Measurements from ENCODE around the gene SS18.

Gene SS18

GRCh38 chr18:26071725-26072124, 18.7 kb downstream of the SS18 start:
- peaks cover 0 to 18% (median 5%) of the 10 kb centered on the region in 3 donors for H3K9me3 ChIP-seq
- no peak for DNase-seq
- TF ChIP-seq CTCF (IDR thresholded peaks at IDR 0.05) = no peak
- no peak overlapping the region for H3K4me3 ChIP-seq
- peaks cover 0 to 4% (median 0%) of the 10 kb centered on the region in 4 donors for H3K4me1 ChIP-seq
- H3K27me3 ChIP-seq = no peaks in the 10 kb centered on the region
- intact Hi-C loops (cut with DNase I; ENCODE audit: low total_unique reads) = no loop called here
- H3K36me3 ChIP-seq = peaks cover 45 to 51% (median 49%) of the 10 kb centered on the region in 3 donors
- H3K27ac ChIP-seq = no peak overlapping the region

GRCh38 chr18:26071020-26071419, 19.4 kb downstream of the SS18 start:
- H3K9me3 ChIP-seq = peaks cover 0 to 18% (median 5%) of the 10 kb centered on the region in 3 donors
- no peak overlapping the region for H3K27ac ChIP-seq
- intact Hi-C loops (cut with DNase I; ENCODE audit: low total_unique reads) = no loop called here
- H3K27me3 ChIP-seq = no peaks in the 10 kb centered on the region
- no peak for DNase-seq
- H3K4me1 ChIP-seq = peaks cover 0 to 4% (median 0%) of the 10 kb centered on the region in 4 donors
- H3K36me3 ChIP-seq = peaks cover 45 to 49% (median 49%) of the 10 kb centered on the region in 3 donors
- no peak for TF ChIP-seq CTCF (IDR thresholded peaks at IDR 0.05)
- no peak overlapping the region for H3K4me3 ChIP-seq

GRCh38 chr18:26059357-26059756, 31.1 kb downstream of the SS18 start:
- Histone ChIP-seq H3K27me3 (no peaks in the 10 kb centered on the region), H3K4me3 (no peak overlapping the region), H3K36me3 (peaks cover 36 to 42% (median 40%) of the 10 kb centered on the region in 3 donors), H3K4me1 (no peaks in the 10 kb centered on the region), H3K9me3 (no peaks in the 10 kb centered on the region), H3K27ac (no peak overlapping the region)
- no peak for DNase-seq
- intact Hi-C loops (cut with DNase I; ENCODE audit: low total_unique reads) = no loop called here
- no peak for TF ChIP-seq CTCF (IDR thresholded peaks at IDR 0.05)

- intact Hi-C loops (cut with DNase I; ENCODE audit: low total_unique reads) = no loop called here
- H3K4me3 ChIP-seq = no peak overlapping the region
- TF ChIP-seq CTCF (IDR thresholded peaks at IDR 0.05) = no peak
- no peaks in the 10 kb centered on the region for H3K4me1 ChIP-seq
- H3K36me3 ChIP-seq = peaks cover 48 to 51% (median 49%) of the 10 kb centered on the region in 3 donors
- no peaks in the 10 kb centered on the region for H3K27me3 ChIP-seq
- no peak for DNase-seq
- no peak overlapping the region for H3K27ac ChIP-seq
- H3K9me3 ChIP-seq = no peaks in the 10 kb centered on the region
These were observed 33.1 kb downstream of the SS18 start for GRCh38 chr18:26057344-26057773.

GRCh38 chr18:26056291-26056690, 34.1 kb downstream of the SS18 start:
- no peak overlapping the region for H3K4me3 ChIP-seq
- DNase-seq = no peak
- peaks cover 49 to 58% (median 56%) of the 10 kb centered on the region in 3 donors for H3K36me3 ChIP-seq
- no peaks in the 10 kb centered on the region for H3K27me3 ChIP-seq
- no peak overlapping the region for H3K27ac ChIP-seq
- no peaks in the 10 kb centered on the region for H3K4me1 ChIP-seq
- no peak for TF ChIP-seq CTCF (IDR thresholded peaks at IDR 0.05)
- intact Hi-C loops (cut with DNase I; ENCODE audit: low total_unique reads) = no loop called here
- no peaks in the 10 kb centered on the region for H3K9me3 ChIP-seq

- Histone ChIP-seq H3K27me3 (no peaks in the 10 kb centered on the region), H3K9me3 (no peaks in the 10 kb centered on the region), H3K36me3 (peaks cover 47 to 68% (median 63%) of the 10 kb centered on the region in 3 donors), H3K4me3 (no peak overlapping the region), H3K27ac (no peak overlapping the region), H3K4me1 (no peaks in the 10 kb centered on the region)
- intact Hi-C loops (cut with DNase I; ENCODE audit: low total_unique reads) = no loop called here
- no peak for TF ChIP-seq CTCF (IDR thresholded peaks at IDR 0.05)
- DNase-seq = no peak
These were observed 37.9 kb downstream of the SS18 start for GRCh38 chr18:26052505-26052904.

Measured in tibial artery (tissue), 4 donors.